T-cell (primary cell): ENCODE measurements around the gene PRR14. TPM values are rescaled to one million over a fixed set of nuclear protein-coding genes. Genes with fewer than 3 reads are reported as not detected.

Experiments
- ATAC-seq, 4 experiments: fragments of 200-7000 bp in 3 of 4; fragments of 150-1000 bp in 1 of 4; cut with Tn5 transposase; replicated peaks in 1 of 4; 1 replicate in 3 of 4; 2 replicates in 1 of 4; pipeline ENCODE4 v1.10.0; 2021; ENCODE audit warnings: moderate library complexity in 3 of 4, mild to moderate bottlenecking in 2 of 4, moderate number of reproducible peaks in 1 of 4
- CTCF ChIA-PET, 2 donors: fragments of 300-600 bp; sonication (Branson Sonifier 250); formaldehyde crosslinking; loops; one replicate each; lab custom pipeline; 2022; ENCODE audit warnings: antibody characterized with exemption in 2 of 2; lab: Charles Lee
- POLR2A ChIA-PET, 2 donors: fragments of 300-600 bp; sonication (Branson Sonifier 250); formaldehyde crosslinking; loops; one replicate each; lab custom pipeline; 2022; ENCODE audit warnings: antibody characterized with exemption in 2 of 2; lab: Charles Lee
- DNase-seq, 35 experiments: peaks; one replicate each; pipeline versions ENCODE4 v3.0.0 to v3.0.0-alpha.2; 2013 to 2023
- H3K27ac ChIP-seq: one replicate; pipeline ENCODE4 v1.5.1; 2013; ENCODE audit warnings: low read length
- H3K27me3 ChIP-seq, 2 experiments: replicated peaks in 1 of 2; 1 replicate in 1 of 2; 2 replicates in 1 of 2; pipeline versions ENCODE4 v1.6.1 to v1.7.0; 2013; ENCODE audit warnings: low read length in 1 of 2, mixed read lengths in 1 of 2; ENCODE audit not compliant: control insufficient read depth in 2 of 2, insufficient read depth in 2 of 2; ENCODE audit errors: extremely low read depth in 1 of 2
- H3K36me3 ChIP-seq, 2 donors: 1 replicate in 1 of 2; 2 replicates in 1 of 2; pipeline versions ENCODE4 v1.6.1 to v1.7.0; 2013; ENCODE audit warnings: low read length in 1 of 2; ENCODE audit not compliant: control insufficient read depth in 2 of 2, insufficient read depth in 1 of 2; ENCODE audit errors: extremely low read depth in 1 of 2
- H3K4me1 ChIP-seq, 2 experiments: 1 replicate in 1 of 2; 2 replicates in 1 of 2; pipeline versions ENCODE4 v1.6.1 to v1.7.0; 2013; ENCODE audit warnings: low read length in 2 of 2, mixed read lengths in 1 of 2; ENCODE audit not compliant: insufficient read depth in 2 of 2, control insufficient read depth in 1 of 2; ENCODE audit errors: extremely low read depth in 1 of 2
- H3K4me3 ChIP-seq, 2 donors: 1 replicate in 1 of 2; 2 replicates in 1 of 2; pipeline versions ENCODE4 v1.5.1 to v1.7.0; 2013; ENCODE audit warnings: mild to moderate bottlenecking in 2 of 2, low read length in 1 of 2, moderate library complexity in 1 of 2; ENCODE audit not compliant: control insufficient read depth in 1 of 2; ENCODE audit errors: extremely low read depth in 1 of 2
- H3K9me3 ChIP-seq: 2 replicates; pipeline ENCODE4 v1.7.0; 2013
- H3K27ac Mint-ChIP-seq, 2 donors: one replicate each; pipeline ENCODE4 v1.8.0; 2020 to 2021; ENCODE audit warnings: mild to moderate bottlenecking in 2 of 2, mixed read lengths in 2 of 2
- H3K27me3 Mint-ChIP-seq, 2 donors: one replicate each; pipeline ENCODE4 v1.8.0; 2021 to 2022; ENCODE audit warnings: mixed read lengths in 2 of 2
- H3K36me3 Mint-ChIP-seq: one replicate; pipeline ENCODE4 v1.8.0; 2021; ENCODE audit warnings: mixed read lengths
- H3K4me1 Mint-ChIP-seq, 3 donors: one replicate each; pipeline ENCODE4 v1.8.0; 2020 to 2022; ENCODE audit warnings: mixed read lengths in 3 of 3, mild to moderate bottlenecking in 1 of 3
- H3K4me3 Mint-ChIP-seq, 3 donors: one replicate each; pipeline ENCODE4 v1.8.0; 2020 to 2022; ENCODE audit warnings: mild to moderate bottlenecking in 3 of 3, mixed read lengths in 3 of 3, moderate library complexity in 3 of 3
- H3K9me3 Mint-ChIP-seq, 3 donors: one replicate each; pipeline ENCODE4 v1.8.0; 2020 to 2022; ENCODE audit warnings: mixed read lengths in 3 of 3
- WGBS: methylation state at CpG from one replicate; pipeline ENCODE4 v1.1.5; 2013; ENCODE audit warnings: missing lambda C conversion rate; ENCODE audit not compliant: insufficient coverage; 5-methylcytosine and 5-hydroxymethylcytosine counted together
- total RNA-seq, 35 experiments: library from RNA in 6 of 35; stranded (reverse) in 6 of 35; fragments of 120-200 nt in 1 of 35; gene quantifications; one replicate each; pipeline versions ENCODE4 v1.2.1 to v1.2.4 and lab custom pipeline; 2013 to 2026

The PRR14 gene
- total RNA-seq, 5 donors from 2014 or later (not counting 1 experiment from before 2014, with no cell fraction given): 57.9 to 121 (median 89.6) TPM

DNA sequence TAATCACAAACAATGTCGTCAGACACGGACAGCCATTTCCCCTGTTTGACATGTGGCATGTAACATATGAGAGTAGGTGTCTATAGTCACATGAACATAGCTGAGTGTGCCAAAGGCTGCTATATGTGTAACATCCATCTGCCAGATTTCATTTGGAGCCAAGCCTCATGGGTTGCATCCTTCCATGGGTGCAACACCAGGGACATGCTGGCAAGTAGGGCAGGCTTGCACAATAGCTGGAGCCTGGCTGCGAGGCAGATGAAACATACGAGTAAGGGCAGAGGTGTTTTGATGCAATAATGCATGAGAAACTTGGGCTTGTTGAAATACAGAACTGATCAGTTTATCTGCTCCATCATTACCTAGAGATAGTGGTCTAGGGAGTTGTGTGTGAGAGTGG is 31.6 kb upstream of the PRR14 start:
- H3K4me3 ChIP-seq: no peak overlapping the region
- POLR2A ChIA-PET: no interaction called here
- Mint-ChIP-seq H3K4me1 (no peaks in the 10 kb centered on the region), H3K36me3 (no peaks in the 10 kb centered on the region), H3K27me3 (peaks cover 3 to 4% of the 10 kb centered on the region in 2 donors), H3K9me3 (no peaks in the 10 kb centered on the region), H3K27ac (no peak overlapping the region), H3K4me3 (no peak overlapping the region)
- peaks cover 0 to 3% of the 10 kb centered on the region in 2 experiments for H3K4me1 ChIP-seq
- no peaks in the 10 kb centered on the region for H3K36me3 ChIP-seq
- H3K27me3 ChIP-seq: peaks cover 0 to 2% of the 10 kb centered on the region in 2 experiments
- WGBS: no CpG with 5 or more reads among the region's 4 CpGs
- ATAC-seq (no peak), DNase-seq (no peak)
- CTCF ChIA-PET: no interaction called here
- H3K27ac ChIP-seq: no peak overlapping the region
- H3K9me3 ChIP-seq: no peaks in the 10 kb centered on the region

GRCh38 chr16:30619638-30620037 is 31.1 kb upstream of the PRR14 start:
- DNase-seq (no peak), ATAC-seq (no peak)
- Mint-ChIP-seq H3K4me3 (no peak overlapping the region), H3K9me3 (no peaks in the 10 kb centered on the region), H3K27ac (no peak overlapping the region), H3K36me3 (no peaks in the 10 kb centered on the region), H3K4me1 (no peaks in the 10 kb centered on the region), H3K27me3 (peaks cover 3 to 4% of the 10 kb centered on the region in 2 donors)
- Histone ChIP-seq H3K36me3 (no peaks in the 10 kb centered on the region), H3K4me3 (no peak overlapping the region), H3K27ac (no peak overlapping the region), H3K27me3 (peaks cover 0 to 2% of the 10 kb centered on the region in 2 experiments), H3K4me1 (peaks cover 0 to 3% of the 10 kb centered on the region in 2 experiments), H3K9me3 (no peaks in the 10 kb centered on the region)
- 90% methylated on average over 2 of the region's 5 CpGs for WGBS
- CTCF ChIA-PET: interaction anchor here (0.6 to 1.9 kb wide), 4 partner anchors 9 to 113 kb away, joined by 3 to 5 read pairs (median 4); partner anchors contain the start of gene ZNF689 (in 1 of the 2)
- POLR2A ChIA-PET: interaction anchor here in 1 of 2 donors (0.6 kb wide), 1 partner anchor 25 kb away, joined by 3 read pairs; no protein-coding TSS in a partner anchor

DNA sequence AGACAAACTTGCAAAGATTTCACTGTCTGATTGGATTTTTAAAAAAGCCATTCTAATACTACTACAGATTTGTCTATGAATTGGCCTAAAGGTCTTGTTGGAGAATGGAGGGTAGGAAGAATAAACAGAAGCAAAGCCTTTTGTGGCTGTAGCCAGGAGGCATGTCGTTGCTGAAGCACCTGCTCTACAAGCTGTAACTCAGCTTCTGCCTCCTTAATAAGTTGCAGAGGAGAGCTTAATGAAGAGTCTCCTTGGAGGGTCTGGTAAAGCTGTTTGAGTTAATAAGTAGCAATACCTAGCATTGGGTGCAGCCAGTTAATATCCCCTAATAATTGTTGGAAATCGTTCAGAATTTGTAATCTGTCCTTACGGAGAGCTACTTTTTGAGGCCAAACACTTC is 30.6 kb upstream of the PRR14 start:
- H3K27ac Mint-ChIP-seq: no peak overlapping the region
- H3K27ac ChIP-seq: no peak overlapping the region
- DNase-seq: no peak
- H3K9me3 Mint-ChIP-seq: no peaks in the 10 kb centered on the region
- no peaks in the 10 kb centered on the region for H3K36me3 Mint-ChIP-seq
- H3K27me3 Mint-ChIP-seq: peaks cover 3 to 4% of the 10 kb centered on the region in 2 donors
- H3K4me1 Mint-ChIP-seq: no peaks in the 10 kb centered on the region
- no peaks in the 10 kb centered on the region for H3K9me3 ChIP-seq
- ChIA-PET CTCF (interaction anchor here (0.6 to 1.9 kb wide), 4 partner anchors 9 to 113 kb away, joined by 3 to 5 read pairs (median 4); partner anchors contain the start of gene ZNF689 (in 1 of the 2)), POLR2A (interaction anchor here in 1 of 2 donors (0.6 kb wide), 1 partner anchor 24 kb away, joined by 3 read pairs; no protein-coding TSS in a partner anchor)
- H3K27me3 ChIP-seq: peaks cover 0 to 2% of the 10 kb centered on the region in 2 experiments
- H3K4me3 Mint-ChIP-seq: no peak overlapping the region
- no CpG with 5 or more reads among the region's 3 CpGs for WGBS
- no peaks in the 10 kb centered on the region for H3K36me3 ChIP-seq
- peaks cover 0 to 2% of the 10 kb centered on the region in 2 experiments for H3K4me1 ChIP-seq
- ATAC-seq: no peak
- H3K4me3 ChIP-seq: no peak overlapping the region

DNA sequence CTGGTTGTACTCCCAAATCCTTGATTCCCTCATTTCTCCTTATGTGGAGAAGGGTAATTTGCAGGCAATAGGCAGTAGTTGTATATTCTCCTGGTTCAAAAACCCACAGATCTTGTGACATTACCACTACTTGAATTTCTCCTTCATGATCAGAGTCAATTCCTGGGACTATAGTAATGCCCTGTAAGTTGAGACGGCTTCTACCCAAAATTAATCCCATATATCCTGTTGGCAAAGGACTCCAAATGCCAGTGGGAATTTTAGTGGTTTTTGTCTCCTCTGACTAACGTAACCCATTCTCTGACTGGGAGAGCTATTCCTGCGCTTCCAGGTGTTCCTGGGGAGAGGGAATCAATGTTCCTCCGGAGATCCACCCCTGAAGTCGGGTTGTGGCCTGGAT is 29.0 kb upstream of the PRR14 start:
- Histone ChIP-seq H3K4me1 (no peaks in the 10 kb centered on the region), H3K27ac (no peak overlapping the region), H3K27me3 (no peaks in the 10 kb centered on the region), H3K36me3 (no peaks in the 10 kb centered on the region), H3K9me3 (no peaks in the 10 kb centered on the region), H3K4me3 (no peak overlapping the region)
- DNase-seq (no peak), ATAC-seq (no peak)
- CTCF ChIA-PET: no interaction called here
- Mint-ChIP-seq H3K27ac (no peak overlapping the region), H3K27me3 (peaks cover 3 to 4% of the 10 kb centered on the region in 2 donors), H3K4me3 (no peak overlapping the region), H3K4me1 (no peaks in the 10 kb centered on the region), H3K9me3 (no peaks in the 10 kb centered on the region), H3K36me3 (no peaks in the 10 kb centered on the region)
- 86% methylated on average over 3 of the region's 5 CpGs for WGBS
- POLR2A ChIA-PET: no interaction called here

DNA sequence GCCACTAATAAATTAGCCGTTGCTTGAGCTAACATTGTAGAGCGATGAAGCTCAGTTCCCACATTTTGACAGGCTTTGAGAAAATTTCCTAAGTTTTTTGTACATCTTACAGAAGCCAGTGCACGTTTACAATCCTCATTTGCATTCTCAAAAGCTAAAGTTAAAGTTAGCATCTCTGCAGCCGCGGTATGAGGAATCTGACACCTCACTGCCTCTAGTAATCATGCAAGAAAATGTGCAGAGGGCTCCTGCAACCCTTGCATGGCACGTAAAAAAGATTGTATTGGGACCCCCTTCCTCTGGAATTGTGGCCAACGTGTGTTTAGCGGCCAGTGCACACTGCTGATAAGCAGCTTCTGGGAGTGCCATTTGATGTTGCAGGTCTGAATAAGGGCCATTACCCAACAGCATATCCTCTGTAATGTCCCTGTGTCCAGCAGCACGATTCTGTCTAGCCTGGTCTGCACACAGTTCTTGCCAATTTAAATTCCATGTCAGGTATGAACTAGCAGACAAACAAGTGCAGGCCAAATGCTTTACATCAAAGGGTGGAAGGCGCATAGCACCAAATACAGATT is 28.2 kb upstream of the PRR14 start:
- Histone ChIP-seq H3K27me3 (no peaks in the 10 kb centered on the region), H3K4me1 (no peaks in the 10 kb centered on the region), H3K27ac (no peak overlapping the region), H3K36me3 (no peaks in the 10 kb centered on the region), H3K9me3 (no peaks in the 10 kb centered on the region), H3K4me3 (no peak overlapping the region)
- H3K36me3 Mint-ChIP-seq: no peaks in the 10 kb centered on the region
- ChIA-PET POLR2A (interaction anchor here in 1 of 2 donors (0.6 kb wide), 1 partner anchor 698 kb away, joined by 5 read pairs; no protein-coding TSS in a partner anchor), CTCF (interaction anchor here in 1 of 2 donors (0.7 kb wide), 1 partner anchor 8 kb away, joined by 3 read pairs; no protein-coding TSS in a partner anchor)
- peaks cover 3 to 4% of the 10 kb centered on the region in 2 donors for H3K27me3 Mint-ChIP-seq
- H3K4me3 Mint-ChIP-seq: no peak overlapping the region
- no peaks in the 10 kb centered on the region for H3K4me1 Mint-ChIP-seq
- H3K9me3 Mint-ChIP-seq: no peaks in the 10 kb centered on the region
- H3K27ac Mint-ChIP-seq: no peak overlapping the region
- no peak for ATAC-seq
- no peak for DNase-seq
- WGBS: 77% methylated on average over 8 of the region's 10 CpGs

DNA sequence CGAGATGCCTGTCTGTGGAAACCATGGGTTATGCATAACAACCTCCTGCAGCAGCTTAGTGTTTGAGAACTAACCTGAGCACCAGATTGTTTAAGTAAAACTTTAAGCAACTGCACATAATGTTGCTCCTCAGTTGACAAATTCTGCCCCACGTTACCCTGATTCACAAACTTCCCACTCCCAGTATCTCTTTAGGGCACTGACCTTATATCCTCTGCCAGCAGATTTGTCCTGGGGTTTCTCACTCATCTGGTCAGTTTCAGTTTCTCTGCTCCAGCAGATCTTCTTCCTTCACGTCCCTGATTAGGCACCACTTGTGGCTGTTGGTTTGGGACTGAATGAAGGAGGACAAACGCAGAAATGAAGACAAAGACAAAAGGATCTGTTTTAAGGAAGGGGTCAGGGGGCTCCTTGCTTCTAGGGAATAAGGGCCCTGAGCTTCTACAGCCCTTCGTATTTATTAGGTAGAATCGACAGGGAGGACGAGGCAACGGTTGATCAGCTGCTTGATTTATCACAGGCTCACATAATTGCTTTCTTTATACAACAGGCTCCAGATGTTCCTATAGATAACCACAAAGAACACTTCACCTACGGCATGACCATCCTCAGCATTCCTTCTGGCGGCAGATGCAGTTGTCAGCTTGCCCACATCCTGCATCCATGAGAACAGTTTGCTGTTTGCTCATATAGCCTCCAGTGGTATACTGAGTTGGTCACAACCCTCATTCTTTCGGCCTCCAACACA is 27.1 kb upstream of the PRR14 start:
- Mint-ChIP-seq H3K9me3 (no peaks in the 10 kb centered on the region), H3K4me3 (no peak overlapping the region), H3K36me3 (no peaks in the 10 kb centered on the region), H3K27me3 (peaks cover 3 to 4% of the 10 kb centered on the region in 2 donors), H3K4me1 (peaks cover 3 to 5% (median 3%) of the 10 kb centered on the region in 3 donors), H3K27ac (no peak overlapping the region)
- Histone ChIP-seq H3K36me3 (no peaks in the 10 kb centered on the region), H3K4me3 (no peak overlapping the region), H3K27me3 (no peaks in the 10 kb centered on the region), H3K9me3 (no peaks in the 10 kb centered on the region), H3K4me1 (peaks cover 2 to 4% of the 10 kb centered on the region in 2 experiments), H3K27ac (no peak overlapping the region)
- ChIA-PET CTCF (interaction anchor here in 1 of 2 donors (0.6 kb wide), 1 partner anchor 27 kb away, joined by 4 read pairs; no protein-coding TSS in a partner anchor), POLR2A (no interaction called here)
- ATAC-seq (no peak), DNase-seq (no peak)
- WGBS: 76% methylated on average over 7 of the region's 11 CpGs
